Neural progenitor cell (in vitro differentiated cells): Measurements from ENCODE around the gene KIF26B. TPM values are rescaled to one million over a fixed set of nuclear protein-coding genes. Genes with fewer than 3 reads are reported as not detected.

ENCODE experiments used
- DNase-seq: peaks from one replicate; pipeline ENCODE4 v3.0.0-alpha.2; 2016; ENCODE audit warnings: low spot score
- H2AFZ ChIP-seq: fragments of 200-600 bp; sonication (generic); replicated peaks from 2 replicates; pipeline ENCODE4 v1.6.1; 2016; ENCODE audit warnings: antibody characterized with exemption
- H3F3A ChIP-seq: fragments of 200-600 bp; sonication (generic); 2 replicates; pipeline ENCODE4 v1.6.1; 2016; ENCODE audit warnings: antibody characterized with exemption, low read depth
- H3K27ac ChIP-seq: fragments of 200-600 bp; sonication (generic); 2 replicates; pipeline ENCODE4 v1.5.1; 2016; ENCODE audit warnings: mild to moderate bottlenecking
- H3K27me3 ChIP-seq: fragments of 200-600 bp; sonication (generic); 2 replicates; pipeline ENCODE4 v1.6.1; 2016; ENCODE audit warnings: mild to moderate bottlenecking, moderate library complexity
- H3K36me3 ChIP-seq: fragments of 200-600 bp; sonication (generic); 2 replicates; pipeline ENCODE4 v1.5.1; 2016
- H3K4me1 ChIP-seq: fragments of 200-600 bp; sonication (generic); 2 replicates; pipeline ENCODE4 v1.6.1; 2016; ENCODE audit warnings: mixed run types
- H3K4me2 ChIP-seq: fragments of 200-600 bp; sonication (generic); 2 replicates; pipeline ENCODE4 v1.6.1; 2016
- H3K4me3 ChIP-seq: fragments of 200-600 bp; sonication (generic); 2 replicates; pipeline ENCODE4 v1.5.1; 2016
- H3K79me2 ChIP-seq: fragments of 200-600 bp; sonication (generic); 2 replicates; pipeline ENCODE4 v1.6.1; 2016; ENCODE audit warnings: low read depth
- H3K9ac ChIP-seq: fragments of 200-600 bp; sonication (generic); 2 replicates; pipeline ENCODE4 v1.6.1; 2016
- H3K9me3 ChIP-seq: fragments of 200-600 bp; sonication (generic); 2 replicates; pipeline ENCODE4 v1.5.1; 2016; ENCODE audit warnings: low read depth
- H4K20me1 ChIP-seq: fragments of 200-600 bp; sonication (generic); 2 replicates; pipeline ENCODE4 v1.6.1; 2016; ENCODE audit warnings: low read depth
- H3K27ac Mint-ChIP-seq: 3 replicates; pipeline ENCODE4 v1.8.0; 2021; ENCODE audit warnings: mixed read lengths
- H3K27me3 Mint-ChIP-seq: 2 replicates; pipeline ENCODE4 v1.8.0; 2022; ENCODE audit warnings: low read depth, mild to moderate bottlenecking, inconsistent platforms, moderate library complexity, mixed read lengths; ENCODE audit not compliant: insufficient read depth
- H3K36me3 Mint-ChIP-seq: 3 replicates; pipeline ENCODE4 v1.8.0; 2021; ENCODE audit warnings: mixed read lengths
- H3K4me1 Mint-ChIP-seq: 3 replicates; pipeline ENCODE4 v1.8.0; 2021; ENCODE audit warnings: mixed read lengths
- H3K4me3 Mint-ChIP-seq: 3 replicates; pipeline ENCODE4 v1.8.0; 2021; ENCODE audit warnings: mild to moderate bottlenecking, moderate library complexity, mixed read lengths
- H3K9me3 Mint-ChIP-seq: 3 replicates; pipeline ENCODE4 v1.8.0; 2020; ENCODE audit warnings: mixed read lengths
- CTCF ChIP-seq: fragments of 200-600 bp; sonication (generic); IDR thresholded peaks from 2 replicates; pipeline ENCODE4 v1.5.1; 2017; ENCODE audit warnings: antibody characterized with exemption, mild to moderate bottlenecking
- EZH2 ChIP-seq: fragments of 200-600 bp; sonication (generic); IDR thresholded peaks from 2 replicates; pipeline ENCODE4 v1.6.1; 2017; ENCODE audit warnings: antibody characterized with exemption, mild to moderate bottlenecking, moderate library complexity
- EZH2phosphoT487 ChIP-seq: fragments of 200-600 bp; sonication (generic); IDR thresholded peaks from 2 replicates; pipeline ENCODE4 v1.6.1; 2017; ENCODE audit warnings: antibody characterized with exemption
- small RNA-seq: library from RNA; depleted of rRNA; stranded (forward); fragments of <200 nt; gene quantifications from one replicate; pipeline ENCODE3, GENCODE V24; 2015
- total RNA-seq: library from RNA; depleted of rRNA; stranded (reverse); fragments of >200 nt; gene quantifications from 2 replicates; pipeline ENCODE4 v1.2.3, GENCODE V29; 2015; ENCODE audit warnings: low replicate concordance

KIF26B gene
- total RNA-seq, 1 donor from 2014 or later, result 0.47 TPM

DNA sequence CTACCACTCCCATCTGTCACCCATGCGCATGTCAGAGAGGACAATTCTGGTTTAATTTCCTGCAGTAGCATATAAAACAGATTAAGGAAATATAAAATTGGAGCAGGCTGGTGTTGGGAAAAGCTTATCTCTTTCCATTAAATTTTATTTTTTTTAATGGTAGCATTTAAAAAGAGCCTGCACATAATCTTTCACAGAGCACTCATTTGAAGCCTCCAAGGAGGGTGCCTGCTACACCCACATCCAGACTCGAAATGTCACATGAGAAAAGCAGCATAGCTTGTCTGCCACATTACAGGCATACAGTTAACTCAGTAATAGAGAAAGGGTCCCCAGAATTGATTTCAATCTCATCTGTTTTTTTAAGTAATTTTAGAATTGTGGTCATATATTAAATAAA lies 599.0 kb downstream of the KIF26B start:
- H3K36me3 Mint-ChIP-seq, result peaks cover 1% of the 10 kb centered on the region
- H3K4me3 Mint-ChIP-seq, result no peak overlapping the region
- H3K9me3 Mint-ChIP-seq, result peaks cover 11% of the 10 kb centered on the region
- Histone ChIP-seq H3K4me2 (no peak overlapping the region), H3K9ac (no peak overlapping the region), H3K27me3 (no peaks in the 10 kb centered on the region), H4K20me1 (no peaks in the 10 kb centered on the region), H3K27ac (no peak overlapping the region), H3K4me1 (peaks cover 15% of the 10 kb centered on the region), H2AFZ (no peak overlapping the region), H3K36me3 (no peaks in the 10 kb centered on the region), H3K4me3 (no peak overlapping the region), H3K9me3 (no peaks in the 10 kb centered on the region), H3K79me2 (no peaks in the 10 kb centered on the region), H3F3A (peaks cover 10% of the 10 kb centered on the region)
- no peak for TF ChIP-seq EZH2phosphoT487
- TF ChIP-seq CTCF, result no peak
- TF ChIP-seq EZH2, result no peak
- no peak overlapping the region for H3K27ac Mint-ChIP-seq
- H3K27me3 Mint-ChIP-seq, result no peaks in the 10 kb centered on the region
- no peak for DNase-seq
- H3K4me1 Mint-ChIP-seq, result peaks cover 30% of the 10 kb centered on the region

- Mint-ChIP-seq H3K27me3 (no peaks in the 10 kb centered on the region), H3K36me3 (no peaks in the 10 kb centered on the region), H3K27ac (no peak overlapping the region), H3K4me3 (no peak overlapping the region), H3K9me3 (peaks cover 11% of the 10 kb centered on the region), H3K4me1 (peaks cover 33% of the 10 kb centered on the region)
- no peak for DNase-seq
- H3K27ac ChIP-seq, result no peak overlapping the region
- H3K9me3 ChIP-seq, result no peaks in the 10 kb centered on the region
- H3K4me2 ChIP-seq, result no peak overlapping the region
- H3K9ac ChIP-seq, result no peak overlapping the region
- no peaks in the 10 kb centered on the region for H3K36me3 ChIP-seq
- no peak overlapping the region for H2AFZ ChIP-seq
- no peaks in the 10 kb centered on the region for H3K79me2 ChIP-seq
- no peaks in the 10 kb centered on the region for H3K27me3 ChIP-seq
- H3F3A ChIP-seq, result peaks cover 10% of the 10 kb centered on the region
- no peaks in the 10 kb centered on the region for H4K20me1 ChIP-seq
- H3K4me3 ChIP-seq, result no peak overlapping the region
- TF ChIP-seq EZH2, result no peak
- no peak for TF ChIP-seq CTCF
- no peak for TF ChIP-seq EZH2phosphoT487
- H3K4me1 ChIP-seq, result peaks cover 18% of the 10 kb centered on the region
Measured at GRCh38 chr1:245754463-245754961, 599.7 kb downstream of the KIF26B start.

Small RNAs within 50 kb of the gene (small RNA-seq; reads per million reads assigned to genes)
- gene DNAJC19P8 (not detected), gene RNU1-132P (not detected)
